NCI-H1048 (cell line): ENCODE results near the gene EGR1.
"Not testable (repeated sequence)": the region's sequence is repeated elsewhere in the genome, so short reads cannot be mapped to it uniquely, and the experiment has no call there.

Source experiments
- DNase-seq: peaks from one replicate; lab custom pipeline; 2025; lab: John Stamatoyannopoulos, UW

EGR1 gene

DNA sequence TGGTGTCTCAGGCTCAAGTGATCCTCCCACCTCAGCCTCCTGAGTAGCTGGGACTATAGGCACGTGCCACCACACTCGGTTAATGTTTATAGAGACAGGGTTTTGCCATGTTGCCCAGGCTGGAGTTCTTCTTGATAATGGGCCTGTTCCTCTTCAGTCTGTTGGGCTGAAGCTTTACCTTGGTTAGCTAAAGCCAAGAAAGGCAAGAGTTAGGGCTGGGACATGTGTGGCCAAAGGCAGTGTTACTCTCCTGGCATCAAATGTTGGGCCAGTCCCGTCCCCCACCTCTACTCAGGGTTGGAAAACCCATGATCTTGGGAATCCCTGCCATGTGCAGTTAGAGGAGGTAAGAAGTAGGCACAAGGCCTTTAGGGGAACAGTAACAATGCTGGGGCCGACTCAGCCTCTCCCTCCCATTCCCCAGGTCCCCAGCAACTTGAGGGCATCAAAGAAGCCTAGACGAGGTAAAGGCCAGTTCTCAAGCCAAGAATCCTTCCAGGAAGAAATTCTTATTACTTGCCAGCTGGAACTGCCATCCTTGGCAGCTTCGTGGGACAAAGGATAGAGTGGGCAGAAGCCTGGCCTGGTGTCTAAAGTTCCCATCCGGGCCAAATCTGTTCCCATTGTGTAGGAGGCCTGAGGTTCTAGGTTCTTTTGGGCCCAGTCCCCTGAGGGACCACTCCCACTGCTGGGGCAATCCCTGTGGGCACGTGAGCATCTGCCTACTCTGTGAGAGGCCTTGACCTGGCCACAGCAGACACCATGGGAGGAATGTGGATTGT, 4.5 kb downstream of the EGR1 start:
- no peak for DNase-seq

DNA sequence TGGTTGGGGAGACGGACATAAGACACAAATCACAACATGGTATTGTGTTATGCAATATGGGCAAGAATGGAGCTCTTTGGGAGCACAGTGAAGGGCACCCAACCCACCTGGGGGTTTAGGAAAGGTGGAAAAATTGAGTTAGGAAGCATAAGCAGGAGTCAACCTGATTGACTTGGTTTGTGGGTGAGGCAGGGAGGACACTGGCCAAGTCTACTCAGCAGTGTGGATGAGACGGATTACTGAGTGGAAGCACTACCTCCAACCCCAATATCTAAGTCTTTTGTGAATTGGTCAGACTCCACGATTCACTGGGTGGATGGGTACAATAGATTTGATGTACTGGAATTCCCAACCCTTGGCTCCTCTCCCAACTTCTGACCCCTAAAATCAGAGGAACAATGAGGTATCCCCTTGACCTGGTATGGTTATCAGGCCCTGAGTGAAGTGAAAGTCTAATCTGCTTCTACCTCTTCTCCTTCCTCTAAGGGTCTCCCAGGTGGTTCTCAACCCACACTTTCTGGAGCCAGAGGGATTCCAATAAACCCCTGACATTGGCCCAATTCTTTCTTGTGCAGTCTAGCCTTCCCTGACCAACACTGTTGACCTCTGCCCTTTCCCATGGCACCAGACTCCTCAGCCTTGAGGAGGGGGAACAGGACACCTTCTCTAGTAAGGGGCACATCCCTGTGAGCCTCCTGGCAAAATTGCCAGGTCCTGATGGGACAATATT, 5.2 kb downstream of the EGR1 start:
- peak; percentile 30 for DNase-seq

DNA sequence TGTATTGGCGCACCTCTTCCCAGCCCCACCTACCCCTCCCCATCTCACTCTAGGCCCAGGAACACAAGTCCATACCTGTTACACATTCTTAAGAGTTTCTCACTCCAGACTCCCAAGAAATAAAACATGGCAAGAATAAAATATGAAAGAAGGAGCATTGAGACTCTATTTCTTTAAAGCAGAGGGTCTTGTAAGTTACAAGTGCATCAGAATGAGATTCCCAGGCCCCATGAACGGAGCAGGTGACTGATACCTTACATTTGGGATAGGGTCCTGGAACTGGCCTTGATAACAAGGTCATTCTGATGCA, 5.7 kb downstream of the EGR1 start:
- DNase-seq, result no peak

DNA sequence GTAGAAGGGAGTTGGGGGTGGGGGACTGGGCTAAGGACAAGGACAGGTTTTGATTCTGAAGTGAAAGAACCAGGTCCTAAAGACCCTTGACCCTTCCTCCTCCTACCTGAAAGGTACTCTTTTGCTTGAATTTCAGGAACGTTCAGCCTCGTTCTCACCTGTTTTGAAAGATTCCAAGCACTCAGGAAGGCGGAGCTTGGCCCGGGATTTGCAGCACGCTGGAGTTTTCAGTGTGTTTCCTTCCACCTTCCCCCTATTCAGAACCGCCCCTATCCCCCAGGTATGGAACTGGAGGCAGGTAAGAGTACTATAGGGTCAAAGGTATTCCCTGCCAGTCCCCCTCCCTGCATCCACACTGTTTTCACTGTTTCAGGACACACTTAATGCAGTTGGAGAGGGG, 7.1 kb downstream of the EGR1 start:
- DNase-seq, result no peak

DNA sequence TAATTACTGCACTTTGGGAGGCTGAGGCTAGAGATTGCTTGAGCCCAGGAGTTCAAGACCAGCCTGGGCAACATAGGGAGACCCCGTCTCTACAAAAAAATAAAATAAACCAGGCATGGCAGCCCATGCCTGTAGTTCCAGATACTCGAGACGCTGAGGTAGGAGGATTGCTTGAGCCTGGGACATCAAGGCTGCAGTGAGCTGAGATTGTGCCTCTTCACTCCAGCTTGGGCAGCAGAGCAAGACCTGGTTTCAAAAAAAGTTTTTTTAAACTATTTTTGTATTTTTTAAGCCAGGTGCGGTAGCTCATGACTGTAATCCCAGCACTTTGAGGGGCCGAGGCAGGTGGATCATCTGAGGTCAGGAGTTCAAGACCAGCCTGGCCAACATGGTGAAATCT, 7.9 kb downstream of the EGR1 start:
- not testable (repeated sequence) for DNase-seq

DNA sequence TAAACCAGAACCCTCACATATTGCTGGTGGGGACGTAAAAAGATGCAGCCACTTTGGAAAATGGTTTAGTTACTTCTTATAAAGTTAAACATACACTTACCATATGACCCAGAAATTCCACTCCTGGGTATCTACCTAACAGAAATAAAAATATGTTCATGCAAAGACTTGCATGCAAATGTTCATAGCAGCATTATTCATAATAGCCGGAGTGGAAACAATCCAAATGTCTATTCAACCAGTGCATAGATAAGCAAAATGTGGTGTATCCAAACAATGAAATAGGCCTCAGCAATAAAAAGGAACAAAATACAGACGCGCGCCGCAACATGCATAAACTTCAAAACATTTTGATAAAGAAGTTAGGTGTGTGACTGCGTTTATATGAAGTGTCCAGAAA, 11.6 kb downstream of the EGR1 start:
- DNase-seq, result peak; percentile 17

DNA sequence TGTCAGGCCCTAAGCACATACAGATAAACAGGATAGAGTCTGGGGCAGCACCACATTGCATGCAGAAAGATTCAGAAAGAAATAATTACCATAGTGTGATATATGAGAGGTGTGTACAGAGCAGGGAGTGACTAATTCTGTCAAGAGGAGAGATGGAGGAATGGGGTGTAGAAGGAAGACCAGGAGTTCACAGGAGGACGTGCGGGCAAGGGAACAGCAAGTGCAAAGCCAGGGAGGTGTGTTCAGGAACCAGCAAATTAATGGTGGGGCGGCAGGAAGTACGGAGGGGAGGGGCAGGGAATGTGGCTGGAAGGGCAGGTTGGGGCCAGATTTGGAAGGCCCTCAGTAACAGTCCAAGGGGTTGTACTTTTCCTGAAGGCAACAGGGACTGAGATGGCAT, 17.4 kb downstream of the EGR1 start:
- DNase-seq, result no peak

DNA sequence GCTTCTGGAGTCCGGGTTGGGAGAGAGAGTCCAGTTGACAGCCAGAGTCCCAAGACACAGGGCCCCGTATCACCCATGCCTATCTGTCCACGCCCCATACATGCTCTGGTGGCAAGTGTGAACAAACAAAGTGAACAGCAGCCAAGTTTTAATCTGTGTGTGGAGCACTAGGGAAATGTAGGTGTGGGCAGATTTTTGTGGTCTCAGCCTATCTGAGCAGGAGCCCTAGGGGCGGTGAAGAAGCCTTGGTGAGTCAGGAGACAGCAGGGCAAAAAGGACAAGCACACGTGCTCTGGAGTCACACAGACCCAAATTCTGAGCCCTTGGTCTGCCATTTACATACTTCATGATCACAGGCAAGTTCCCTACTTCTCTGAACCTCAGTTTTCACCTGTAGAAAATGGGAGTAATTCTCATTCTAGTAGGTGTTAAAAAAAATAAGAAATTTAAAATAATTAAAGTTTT, 23.2 kb downstream of the EGR1 start:
- no peak for DNase-seq

DNA sequence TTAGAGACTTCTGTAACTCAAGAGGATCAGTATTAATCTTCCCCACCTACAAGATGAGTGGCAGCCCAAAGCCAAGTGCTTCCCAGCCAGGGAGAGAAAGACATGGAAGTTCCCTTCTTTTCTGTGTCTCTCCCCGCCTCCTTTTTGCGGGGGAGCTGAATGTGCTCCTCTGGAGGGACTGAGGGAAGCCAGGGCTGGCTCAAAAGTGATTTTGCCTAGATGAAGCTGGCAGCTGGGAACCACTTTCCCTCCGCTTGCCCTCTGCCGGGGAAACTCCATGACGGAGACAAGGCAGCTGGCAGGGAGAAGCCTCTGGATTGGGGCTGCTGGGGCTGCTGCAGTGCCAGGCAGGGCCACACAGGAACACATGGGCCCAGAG, 24.4 kb downstream of the EGR1 start:
- DNase-seq, result no peak

DNA sequence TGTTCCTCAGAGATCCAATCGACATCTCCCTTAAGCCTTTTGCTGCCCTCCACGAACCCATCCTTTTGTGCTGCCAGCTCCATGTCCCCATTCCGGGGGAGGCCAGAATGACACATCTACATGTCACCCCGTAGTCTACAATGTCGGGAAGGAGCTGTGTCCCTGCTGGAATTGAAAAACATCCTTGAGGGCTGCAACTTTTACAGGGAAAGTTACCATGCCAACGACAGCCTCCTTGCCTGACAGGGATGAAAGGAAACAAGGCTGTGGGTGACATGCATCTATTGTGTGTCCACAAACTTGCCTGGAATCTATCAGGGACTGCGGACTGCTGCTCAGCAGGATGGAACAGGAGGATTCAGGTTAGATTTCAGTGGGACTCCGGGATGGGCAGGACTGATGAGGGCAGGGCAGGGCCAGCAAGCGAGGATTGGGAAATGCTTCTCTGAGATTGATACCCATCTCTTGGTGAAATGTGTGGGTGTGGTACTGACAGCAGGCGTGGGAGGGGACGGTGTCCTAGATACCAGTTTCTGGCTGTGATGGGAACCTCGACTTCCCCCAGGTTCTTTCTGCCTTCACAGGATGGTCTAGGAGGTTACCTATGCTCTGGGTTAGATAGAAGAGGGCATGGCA, 25.5 kb downstream of the EGR1 start:
- no peak for DNase-seq

DNA sequence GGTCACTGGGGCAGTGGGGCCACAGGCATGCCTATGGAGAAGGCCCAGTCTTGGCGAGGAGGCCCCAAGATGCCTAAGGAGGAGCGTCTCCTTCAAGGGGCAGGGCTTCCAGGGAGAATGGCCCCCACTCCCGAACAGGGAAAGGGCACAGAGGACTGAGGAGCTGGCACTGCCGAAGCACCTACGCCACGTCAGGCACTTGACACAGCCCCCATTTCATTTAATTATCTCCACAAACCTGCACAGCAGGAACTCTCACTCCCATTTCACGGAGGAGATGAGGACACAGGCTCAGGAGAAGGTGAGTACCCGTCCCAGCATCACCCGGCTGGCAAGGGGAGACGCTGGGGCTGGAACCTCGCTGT, 26.0 kb downstream of the EGR1 start:
- no peak for DNase-seq

DNA sequence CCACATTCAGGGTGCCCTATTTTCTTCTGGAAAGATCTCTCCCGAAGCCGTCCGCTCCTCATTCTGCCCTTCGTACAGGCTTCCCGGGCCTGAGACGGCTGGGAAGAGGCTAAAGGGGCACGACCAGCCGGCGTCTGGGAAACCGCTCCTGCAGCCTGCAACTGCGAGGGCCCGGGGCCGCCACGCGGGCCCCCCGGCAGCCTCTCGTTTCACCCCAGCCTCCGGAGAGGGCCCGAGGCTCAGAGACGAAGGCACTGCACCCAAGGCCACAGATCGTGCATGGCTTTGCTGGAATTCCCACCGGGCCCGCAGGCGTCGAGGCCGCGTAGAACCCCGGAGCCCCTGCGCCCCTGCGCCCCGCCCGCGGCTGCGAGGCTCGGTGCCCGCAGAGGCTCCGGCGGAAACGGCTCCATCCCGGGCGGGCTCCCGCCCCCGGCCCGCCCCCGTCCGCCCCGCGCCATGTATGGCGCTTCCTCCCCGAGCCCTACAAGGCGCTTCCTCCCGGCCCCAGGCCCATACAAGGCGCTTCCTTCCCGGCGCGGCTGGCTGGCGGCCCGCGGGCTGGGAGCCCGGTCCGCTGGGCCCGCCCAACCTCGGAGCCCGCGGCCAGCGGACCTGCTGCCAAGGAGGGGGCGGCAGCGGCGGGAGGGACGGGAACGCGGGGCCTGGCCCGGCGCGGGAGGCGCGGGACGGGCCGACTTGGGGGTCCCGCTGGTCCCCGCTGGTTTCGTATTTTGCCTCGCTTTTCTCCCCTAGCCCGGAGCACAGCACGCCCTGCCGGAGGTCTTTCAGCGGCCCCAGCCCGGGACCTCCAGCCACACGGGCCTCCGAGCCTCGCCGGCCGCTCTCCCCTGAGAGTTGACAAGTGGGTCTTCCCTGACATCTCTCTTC, 26.6 kb downstream of the EGR1 start:
- DNase-seq, result peak; percentile 76

DNA sequence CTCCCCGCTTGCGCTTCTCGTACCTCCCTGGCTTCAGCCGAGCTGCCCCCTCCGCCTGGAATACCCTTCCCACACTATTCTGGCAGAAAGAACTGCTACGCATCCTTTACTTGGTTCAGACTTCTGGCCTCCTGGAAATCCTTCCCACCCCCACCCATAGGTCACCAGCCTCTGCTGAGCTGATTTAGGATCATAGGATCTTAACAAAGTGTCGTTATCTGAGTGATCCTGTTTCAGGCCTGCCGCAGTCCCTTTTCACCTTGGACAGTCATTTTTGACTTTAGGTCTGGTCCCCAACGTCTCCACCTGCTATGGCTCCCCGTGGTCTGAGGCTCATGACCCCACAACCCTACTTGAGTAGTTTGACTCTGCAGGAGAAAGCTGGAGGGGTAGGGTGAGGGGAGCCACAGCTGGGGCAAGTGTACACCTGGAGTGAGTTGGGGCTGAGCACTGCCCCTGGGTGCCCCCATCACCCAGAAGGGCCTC, 27.3 kb downstream of the EGR1 start:
- DNase-seq, result no peak

DNA sequence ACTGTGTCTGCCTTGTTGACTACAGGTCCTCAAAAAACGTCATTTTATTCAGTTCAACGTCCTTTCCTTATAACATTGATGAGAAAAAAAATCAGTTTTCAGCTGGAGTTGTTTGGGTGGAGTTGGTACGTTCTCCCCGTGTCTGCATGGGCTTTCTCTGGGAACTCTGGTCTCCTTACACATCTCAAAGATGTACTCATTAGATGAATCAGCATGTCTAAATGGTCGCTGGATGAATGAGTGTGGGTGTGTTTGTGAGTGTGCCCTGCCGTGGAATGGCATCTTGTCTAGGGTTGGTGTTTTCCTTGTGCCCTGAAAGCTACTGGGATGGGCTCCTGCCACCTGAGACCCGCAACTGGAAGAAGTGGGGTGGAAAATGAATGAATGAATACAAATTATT, 30.1 kb downstream of the EGR1 start:
- no peak for DNase-seq

DNA sequence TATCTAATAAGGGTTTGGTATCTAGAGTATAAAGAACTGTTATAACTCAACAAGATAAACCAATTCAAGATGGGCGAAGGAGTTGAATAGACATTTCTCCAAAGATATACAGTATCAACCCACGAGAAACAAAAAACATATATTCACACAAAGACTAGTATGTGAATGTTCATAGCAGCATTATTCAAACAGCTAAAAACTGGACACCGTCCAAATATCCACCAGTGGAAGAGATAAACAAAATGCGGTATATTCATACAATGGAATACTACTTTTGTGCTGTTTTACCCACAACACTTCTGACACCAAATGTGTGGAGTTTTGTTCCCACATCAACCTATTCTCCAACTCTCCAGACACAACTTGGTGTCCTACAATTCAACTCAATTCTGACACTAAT, 33.1 kb downstream of the EGR1 start:
- no peak for DNase-seq

DNA sequence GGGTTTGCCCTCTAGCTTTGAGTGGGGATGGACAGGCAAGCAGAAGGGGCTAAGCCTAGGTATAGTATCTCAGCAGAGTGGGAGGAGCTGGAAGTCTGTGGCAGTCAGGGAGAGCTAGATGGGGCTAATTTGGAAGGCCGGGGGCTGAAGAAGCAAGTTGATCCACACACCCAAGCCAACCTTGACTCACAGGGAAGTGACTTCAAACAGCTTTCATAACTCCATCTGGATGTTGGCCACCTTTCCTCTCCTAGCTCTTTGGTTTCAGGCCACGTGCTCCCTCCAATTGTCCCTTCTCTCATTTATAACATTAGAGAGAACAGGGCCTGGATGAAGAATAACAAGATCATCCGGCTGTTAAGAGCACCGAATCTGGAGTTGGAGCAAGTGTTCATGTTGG, 36.8 kb downstream of the EGR1 start:
- DNase-seq, result no peak

DNA sequence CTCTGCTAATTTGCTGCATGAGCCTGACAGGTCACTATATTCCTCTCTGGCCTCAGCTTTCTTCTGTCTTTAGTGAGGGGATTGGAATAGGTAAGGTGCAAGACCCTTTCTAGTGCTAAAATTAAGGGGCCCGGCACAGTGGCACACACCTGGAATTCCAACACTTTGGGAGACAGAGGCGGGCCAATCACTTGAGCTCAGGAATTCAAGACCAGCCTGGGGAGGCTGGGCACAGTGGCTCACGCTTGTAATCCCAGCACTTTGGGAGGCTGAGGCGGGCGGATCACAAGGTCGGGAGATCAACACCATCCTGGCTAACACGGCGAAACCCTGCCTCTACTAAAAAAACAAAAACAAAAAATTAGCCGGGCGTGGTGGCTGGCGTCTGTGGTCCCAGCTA, 37.2 kb downstream of the EGR1 start:
- no peak for DNase-seq

DNA sequence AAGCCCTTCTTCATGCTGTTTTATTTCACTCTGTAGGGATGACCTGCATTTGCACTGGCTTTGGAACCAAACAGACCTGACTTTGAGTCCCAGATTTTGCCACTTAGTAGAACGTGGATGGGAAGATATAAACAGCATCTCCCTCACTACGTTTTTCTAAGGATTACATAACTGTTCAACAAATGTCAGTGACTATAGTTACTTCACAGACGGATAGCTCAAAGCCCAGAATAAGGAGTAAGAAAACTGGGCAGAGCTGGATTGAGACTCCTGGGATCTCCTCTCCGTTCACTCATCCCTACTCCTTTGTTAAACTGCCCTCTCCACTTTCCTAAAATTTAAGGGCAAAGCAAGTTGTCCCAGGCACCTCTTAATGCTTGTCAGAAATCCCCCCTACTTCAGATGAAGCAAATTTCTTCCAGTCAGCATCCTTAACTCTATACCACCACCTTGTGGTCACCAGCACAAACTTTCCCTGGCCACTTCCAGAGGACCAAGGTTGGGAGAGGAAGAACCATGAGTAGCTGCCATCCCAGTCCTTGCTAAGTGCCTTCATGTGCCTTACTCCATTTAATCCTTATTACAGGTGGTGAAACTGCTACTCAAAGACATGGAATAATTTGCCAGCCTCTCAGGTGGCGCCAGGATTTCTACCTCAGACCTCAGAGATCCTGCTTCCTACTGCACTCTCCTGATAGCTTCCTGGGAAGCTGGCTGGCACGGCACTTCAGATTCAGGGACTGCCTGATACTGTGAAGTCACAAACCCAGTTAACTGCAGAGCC, 38.4 kb downstream of the EGR1 start:
- DNase-seq, result peak; percentile 25

DNA sequence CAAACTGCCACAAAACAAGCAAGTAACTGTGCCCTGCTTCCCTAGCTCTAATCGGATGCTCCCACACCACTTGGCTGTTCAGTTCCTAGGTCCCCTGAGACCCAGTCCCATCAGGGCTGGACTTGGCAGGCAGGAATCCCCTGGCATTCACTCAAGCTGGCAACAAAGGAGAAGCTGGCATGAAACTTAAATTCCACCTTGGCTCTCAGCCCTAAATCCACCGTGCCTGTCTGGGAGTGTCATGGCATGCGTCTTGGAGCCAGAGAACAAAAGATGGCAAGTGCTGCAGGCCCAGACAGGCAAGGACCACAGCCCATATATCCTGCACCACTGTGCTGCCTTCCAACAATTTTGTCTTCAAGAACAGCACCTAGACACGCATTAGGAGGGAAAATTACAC, 39.5 kb downstream of the EGR1 start:
- DNase-seq, result no peak

DNA sequence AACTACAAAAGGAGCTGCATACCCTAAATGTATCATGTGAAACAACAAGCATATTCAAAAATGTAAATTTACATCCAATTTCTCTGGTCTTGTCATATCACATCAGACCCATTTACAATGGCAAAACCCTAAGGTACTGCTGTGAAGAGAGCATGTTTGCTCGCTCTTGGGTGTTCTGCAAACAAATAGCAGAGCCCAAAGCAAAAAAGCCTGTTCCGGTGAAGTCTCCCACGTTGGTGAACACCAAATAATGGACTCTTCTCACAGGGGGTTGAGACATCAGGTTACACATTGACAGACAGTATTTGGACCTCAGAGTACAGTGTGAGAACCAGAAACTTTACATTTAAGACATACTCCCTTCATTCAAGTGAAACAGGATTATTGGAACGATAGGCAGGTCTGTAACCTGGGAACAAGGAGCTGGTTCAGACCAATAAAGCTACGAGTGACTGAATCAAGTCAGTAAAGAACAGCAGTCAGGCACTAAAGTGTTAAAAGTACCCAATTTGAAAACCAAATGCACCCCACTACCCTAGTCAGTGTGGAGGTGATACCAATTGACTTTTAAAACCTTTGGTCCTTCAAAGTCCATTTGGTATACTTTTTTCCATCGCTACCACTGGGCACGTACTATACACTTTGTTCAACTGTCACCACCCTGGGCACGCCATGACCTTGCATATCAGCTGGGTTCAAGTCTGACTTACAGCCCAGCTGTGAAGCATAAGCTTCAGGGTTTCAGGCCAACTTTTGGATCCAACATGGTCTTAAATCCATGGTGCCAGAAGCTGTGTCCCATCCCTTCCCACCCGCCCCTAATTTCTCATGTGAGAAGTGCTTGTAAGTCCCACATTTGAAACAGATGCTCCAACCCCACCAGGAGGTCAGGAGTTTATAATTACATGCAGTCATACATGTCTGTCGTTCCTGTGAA, 41.4 kb downstream of the EGR1 start:
- no peak for DNase-seq
